Memory B cell (primary cell): Measurements from ENCODE around the gene ATXN10.
A peak's percentile ranks its signal among the peaks of the same experiment; 100 is the strongest.

Source experiments
- ATAC-seq: fragments of 150-1000 bp; cut with Tn5 transposase; 2 replicates; pipeline ENCODE4 v1.10.0; 2021; ENCODE audit warnings: low read depth, mild to moderate bottlenecking, moderate library complexity
- DNase-seq, 2 donors: peaks; one replicate each; pipeline ENCODE4 v3.0.0; 2022; ENCODE audit warnings: low spot score in 2 of 2
- H3K27ac Mint-ChIP-seq: one replicate; pipeline ENCODE4 v1.8.0; 2022; ENCODE audit warnings: mild to moderate bottlenecking, moderate library complexity, mixed read lengths
- H3K27me3 Mint-ChIP-seq: one replicate; pipeline ENCODE4 v1.8.0; 2022; ENCODE audit warnings: mixed read lengths
- H3K36me3 Mint-ChIP-seq: one replicate; pipeline ENCODE4 v1.8.0; 2022; ENCODE audit warnings: mild to moderate bottlenecking, mixed read lengths
- H3K4me1 Mint-ChIP-seq: one replicate; pipeline ENCODE4 v1.8.0; 2022; ENCODE audit warnings: mixed read lengths
- H3K4me3 Mint-ChIP-seq: one replicate; pipeline ENCODE4 v1.8.0; 2022; ENCODE audit warnings: mild to moderate bottlenecking, moderate library complexity, mixed read lengths
- H3K9me3 Mint-ChIP-seq: one replicate; pipeline ENCODE4 v1.8.0; 2022; ENCODE audit warnings: mixed read lengths

The ATXN10 gene

GRCh38 chr22:45638197-45638596, 33.4 kb upstream of the ATXN10 start:
- no peaks in the 10 kb centered on the region for H3K36me3 Mint-ChIP-seq
- peaks cover 21% of the 10 kb centered on the region for H3K27me3 Mint-ChIP-seq
- H3K27ac Mint-ChIP-seq: no peak overlapping the region
- no peaks in the 10 kb centered on the region for H3K4me1 Mint-ChIP-seq
- ATAC-seq (no peak), DNase-seq (no peak)
- H3K4me3 Mint-ChIP-seq: no peak overlapping the region
- no peaks in the 10 kb centered on the region for H3K9me3 Mint-ChIP-seq

- DNase-seq: no peak
Observed at GRCh38 chr22:45638834-45639746, 32.5 kb upstream of the ATXN10 start.

GRCh38 chr22:45639747-45640102, 31.9 kb upstream of the ATXN10 start:
- H3K9me3 Mint-ChIP-seq: no peaks in the 10 kb centered on the region
- no peaks in the 10 kb centered on the region for H3K36me3 Mint-ChIP-seq
- H3K27ac Mint-ChIP-seq: no peak overlapping the region
- no peak overlapping the region for H3K4me3 Mint-ChIP-seq
- DNase-seq: no peak
- H3K27me3 Mint-ChIP-seq: peaks cover 21% of the 10 kb centered on the region
- ATAC-seq: no peak
- no peaks in the 10 kb centered on the region for H3K4me1 Mint-ChIP-seq

More at GRCh38 chr22:45638834-45639746, 32.5 kb upstream of the ATXN10 start:
- H3K4me3 Mint-ChIP-seq: no peak overlapping the region
- H3K9me3 Mint-ChIP-seq: no peaks in the 10 kb centered on the region
- peaks cover 21% of the 10 kb centered on the region for H3K27me3 Mint-ChIP-seq
- no peak overlapping the region for H3K27ac Mint-ChIP-seq
- no peaks in the 10 kb centered on the region for H3K4me1 Mint-ChIP-seq
- ATAC-seq: no peak
- H3K36me3 Mint-ChIP-seq: no peaks in the 10 kb centered on the region

- ATAC-seq (no peak), DNase-seq (no peak)
- Mint-ChIP-seq H3K4me3 (no peak overlapping the region), H3K27me3 (peaks cover 20% of the 10 kb centered on the region), H3K27ac (no peak overlapping the region), H3K9me3 (no peaks in the 10 kb centered on the region), H3K4me1 (no peaks in the 10 kb centered on the region), H3K36me3 (no peaks in the 10 kb centered on the region)
Observed at GRCh38 chr22:45640291-45640940, 31.2 kb upstream of the ATXN10 start.

GRCh38 chr22:45640941-45641621, 30.6 kb upstream of the ATXN10 start:
- Mint-ChIP-seq H3K27ac (no peak overlapping the region), H3K27me3 (peaks cover 22% of the 10 kb centered on the region), H3K4me1 (peaks cover 3% of the 10 kb centered on the region), H3K36me3 (no peaks in the 10 kb centered on the region), H3K4me3 (no peak overlapping the region), H3K9me3 (no peaks in the 10 kb centered on the region)
- no peak for DNase-seq
- no peak for ATAC-seq

GRCh38 chr22:45642986-45643385, 28.6 kb upstream of the ATXN10 start:
- ATAC-seq (no peak), DNase-seq (no peak)
- Mint-ChIP-seq H3K27me3 (peaks cover 22% of the 10 kb centered on the region), H3K4me3 (no peak overlapping the region), H3K9me3 (no peaks in the 10 kb centered on the region), H3K36me3 (no peaks in the 10 kb centered on the region), H3K27ac (no peak overlapping the region), H3K4me1 (peaks cover 3% of the 10 kb centered on the region)

- no peak overlapping the region for H3K27ac Mint-ChIP-seq
- ATAC-seq (no peak), DNase-seq (no peak)
- H3K27me3 Mint-ChIP-seq: peaks cover 23% of the 10 kb centered on the region
- H3K9me3 Mint-ChIP-seq: no peaks in the 10 kb centered on the region
- H3K4me1 Mint-ChIP-seq: peaks cover 3% of the 10 kb centered on the region
- H3K36me3 Mint-ChIP-seq: no peaks in the 10 kb centered on the region
- H3K4me3 Mint-ChIP-seq: no peak overlapping the region
Observed at GRCh38 chr22:45644714-45645113, 26.9 kb upstream of the ATXN10 start.

GRCh38 chr22:45645150-45645525, 26.5 kb upstream of the ATXN10 start:
- DNase-seq (no peak), ATAC-seq (no peak)
- H3K27ac Mint-ChIP-seq: no peak overlapping the region
- H3K4me3 Mint-ChIP-seq: no peak overlapping the region
- H3K9me3 Mint-ChIP-seq: no peaks in the 10 kb centered on the region
- peaks cover 23% of the 10 kb centered on the region for H3K27me3 Mint-ChIP-seq
- H3K36me3 Mint-ChIP-seq: no peaks in the 10 kb centered on the region
- H3K4me1 Mint-ChIP-seq: peaks cover 3% of the 10 kb centered on the region

GRCh38 chr22:45645526-45646414, 25.9 kb upstream of the ATXN10 start:
- H3K27ac Mint-ChIP-seq: no peak overlapping the region

GRCh38 chr22:45647532-45648225, 24.0 kb upstream of the ATXN10 start:
- ATAC-seq (no peak), DNase-seq (no peak)
- Mint-ChIP-seq H3K4me1 (peaks cover 3% of the 10 kb centered on the region), H3K4me3 (no peak overlapping the region), H3K36me3 (no peaks in the 10 kb centered on the region), H3K27me3 (peaks cover 23% of the 10 kb centered on the region), H3K9me3 (no peaks in the 10 kb centered on the region), H3K27ac (no peak overlapping the region)

More at GRCh38 chr22:45645526-45646414, 25.9 kb upstream of the ATXN10 start:
- DNase-seq: peak; percentile 81 to 92
- H3K4me3 Mint-ChIP-seq: no peak overlapping the region
- H3K36me3 Mint-ChIP-seq: no peaks in the 10 kb centered on the region
- peaks cover 23% of the 10 kb centered on the region for H3K27me3 Mint-ChIP-seq
- H3K4me1 Mint-ChIP-seq: peaks cover 3% of the 10 kb centered on the region
- ATAC-seq: peak; percentile 95
- H3K9me3 Mint-ChIP-seq: no peaks in the 10 kb centered on the region

- ATAC-seq (no peak), DNase-seq (no peak)
- no peak overlapping the region for H3K4me3 Mint-ChIP-seq
- no peaks in the 10 kb centered on the region for H3K9me3 Mint-ChIP-seq
- H3K27me3 Mint-ChIP-seq: peaks cover 29% of the 10 kb centered on the region
- no peak overlapping the region for H3K27ac Mint-ChIP-seq
- H3K36me3 Mint-ChIP-seq: no peaks in the 10 kb centered on the region
- H3K4me1 Mint-ChIP-seq: peaks cover 3% of the 10 kb centered on the region
Observed at GRCh38 chr22:45648301-45649117, 23.1 kb upstream of the ATXN10 start.

- ATAC-seq (no peak), DNase-seq (no peak)
- Mint-ChIP-seq H3K36me3 (no peaks in the 10 kb centered on the region), H3K27me3 (peaks cover 31% of the 10 kb centered on the region), H3K9me3 (no peaks in the 10 kb centered on the region), H3K4me1 (peaks cover 3% of the 10 kb centered on the region), H3K4me3 (no peak overlapping the region), H3K27ac (no peak overlapping the region)
Observed at GRCh38 chr22:45649809-45650208, 21.8 kb upstream of the ATXN10 start.
